Tibial nerve (tissue), 4 donors: ENCODE data around the gene PTPRT.

Source experiments
- CTCF ChIP-seq, 5 experiments: fragments of 200-600 bp in 3 of 5; fragments of 450-650 bp in 2 of 5; sonication (generic) in 3 of 5; IDR thresholded peaks; one replicate each; pipeline ENCODE4 v1.5.1; 2016 to 2019; ENCODE audit warnings: antibody characterized with exemption in 5 of 5, mild to moderate bottlenecking in 3 of 5, moderate library complexity in 2 of 5
- EP300 ChIP-seq, 2 donors: sonication (generic); formaldehyde crosslinking; IDR thresholded peaks; one replicate each; pipeline ENCODE4 v1.6.1; 2017; ENCODE audit warnings: antibody characterized with exemption in 2 of 2, mild to moderate bottlenecking in 1 of 2
- POLR2A ChIP-seq, 2 donors: fragments of 450-650 bp; IDR thresholded peaks; one replicate each; pipeline ENCODE4 v1.6.1; 2017; ENCODE audit warnings: antibody characterized with exemption in 2 of 2, mild to moderate bottlenecking in 2 of 2, moderate library complexity in 2 of 2

GRCh38 chr20:42080956-42081355 is 1108.8 kb downstream of the PTPRT start:
- no peak for TF ChIP-seq CTCF (IDR thresholded peaks at IDR 0.05)
- no peak for TF ChIP-seq POLR2A (IDR thresholded peaks at IDR 0.05)
- no peak for TF ChIP-seq EP300 (IDR thresholded peaks at IDR 0.05)
